Ascending aorta (tissue), 2 donors: Measurements from ENCODE around the gene RNF4. TPM values are rescaled to one million over a fixed set of nuclear protein-coding genes. Genes with fewer than 3 reads are reported as not detected.

ENCODE experiments used
- DNase-seq, 2 donors: peaks; one replicate each; pipeline ENCODE4 v3.0.0-alpha.2; 2019; ENCODE audit warnings: low spot score in 2 of 2
- H3K27ac ChIP-seq, 2 donors: fragments of 200-600 bp; sonication (generic); one replicate each; pipeline ENCODE4 v1.5.1; 2016 to 2017; ENCODE audit warnings: mild to moderate bottlenecking in 1 of 2
- H3K27me3 ChIP-seq: fragments of 200-600 bp; sonication (generic); one replicate; pipeline ENCODE4 v1.5.1; 2017
- H3K36me3 ChIP-seq, 2 donors: fragments of 200-600 bp; sonication (generic); one replicate each; pipeline ENCODE4 v1.5.1; 2016
- H3K4me1 ChIP-seq, 2 donors: fragments of 200-600 bp; sonication (generic); one replicate each; pipeline ENCODE4 v1.5.1; 2016 to 2017; ENCODE audit warnings: mild to moderate bottlenecking in 1 of 2
- H3K4me3 ChIP-seq, 2 donors: fragments of 200-600 bp; sonication (generic); one replicate each; pipeline ENCODE4 v1.5.1; 2016 to 2017; ENCODE audit warnings: mild to moderate bottlenecking in 1 of 2
- H3K9me3 ChIP-seq, 2 donors: fragments of 200-600 bp; sonication (generic); one replicate each; pipeline ENCODE4 v1.5.1; 2016
- intact Hi-C: fragments of 100-400 bp; cut with DNase I; formaldehyde crosslinking; loops from one replicate; pipeline ENCODE4 v1.15.1; 2023
- total RNA-seq: library from RNA; depleted of rRNA; stranded (reverse); fragments of >200 nt; gene quantifications from one replicate; pipeline ENCODE4 v1.1.0, GENCODE V29; 2016
- TF ChIP-seq, protein P1 (sequence below), 3 experiments: fragments of 200-600 bp in 2 of 3; fragments of 450-650 bp in 1 of 3; sonication (generic) in 2 of 3; IDR thresholded peaks; one replicate each; pipeline ENCODE4 v1.5.1; 2016 to 2019; ENCODE audit warnings: antibody characterized with exemption in 3 of 3, mild to moderate bottlenecking in 1 of 3, moderate library complexity in 1 of 3

RNF4 gene
- total RNA-seq, 1 donor from 2014 or later: 19.3 TPM

DNA sequence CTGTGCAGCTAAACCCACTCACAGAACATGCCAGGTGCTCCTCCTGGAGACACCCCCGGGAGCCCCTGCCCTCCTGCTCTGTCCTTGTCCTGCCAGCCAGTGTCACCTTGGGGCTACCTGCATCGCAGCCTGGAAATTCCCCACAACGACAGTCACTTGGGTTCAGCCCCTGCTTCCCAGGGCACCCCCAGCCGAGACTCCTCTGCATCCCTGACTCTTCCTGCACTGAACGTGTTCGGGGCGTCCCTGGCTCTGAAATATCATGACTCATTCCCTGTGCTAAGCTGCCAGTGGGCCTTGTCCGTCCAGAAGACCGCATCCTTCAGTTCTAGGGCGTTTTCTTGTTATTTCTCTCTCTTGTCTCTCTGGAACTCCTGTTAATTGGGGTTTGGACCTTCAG lies 44.3 kb upstream of the RNF4 start:
- Histone ChIP-seq H3K9me3 (no peaks in the 10 kb centered on the region), H3K4me3 (no peak overlapping the region), H3K36me3 (no peaks in the 10 kb centered on the region), H3K27me3 (no peaks in the 10 kb centered on the region), H3K4me1 (no peaks in the 10 kb centered on the region), H3K27ac (no peak overlapping the region)
- TF ChIP-seq, protein P1, sequence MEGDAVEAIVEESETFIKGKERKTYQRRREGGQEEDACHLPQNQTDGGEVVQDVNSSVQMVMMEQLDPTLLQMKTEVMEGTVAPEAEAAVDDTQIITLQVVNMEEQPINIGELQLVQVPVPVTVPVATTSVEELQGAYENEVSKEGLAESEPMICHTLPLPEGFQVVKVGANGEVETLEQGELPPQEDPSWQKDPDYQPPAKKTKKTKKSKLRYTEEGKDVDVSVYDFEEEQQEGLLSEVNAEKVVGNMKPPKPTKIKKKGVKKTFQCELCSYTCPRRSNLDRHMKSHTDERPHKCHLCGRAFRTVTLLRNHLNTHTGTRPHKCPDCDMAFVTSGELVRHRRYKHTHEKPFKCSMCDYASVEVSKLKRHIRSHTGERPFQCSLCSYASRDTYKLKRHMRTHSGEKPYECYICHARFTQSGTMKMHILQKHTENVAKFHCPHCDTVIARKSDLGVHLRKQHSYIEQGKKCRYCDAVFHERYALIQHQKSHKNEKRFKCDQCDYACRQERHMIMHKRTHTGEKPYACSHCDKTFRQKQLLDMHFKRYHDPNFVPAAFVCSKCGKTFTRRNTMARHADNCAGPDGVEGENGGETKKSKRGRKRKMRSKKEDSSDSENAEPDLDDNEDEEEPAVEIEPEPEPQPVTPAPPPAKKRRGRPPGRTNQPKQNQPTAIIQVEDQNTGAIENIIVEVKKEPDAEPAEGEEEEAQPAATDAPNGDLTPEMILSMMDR (IDR thresholded peaks at IDR 0.05): no peak
- intact Hi-C loops: no loop called here
- DNase-seq: no peak

DNA sequence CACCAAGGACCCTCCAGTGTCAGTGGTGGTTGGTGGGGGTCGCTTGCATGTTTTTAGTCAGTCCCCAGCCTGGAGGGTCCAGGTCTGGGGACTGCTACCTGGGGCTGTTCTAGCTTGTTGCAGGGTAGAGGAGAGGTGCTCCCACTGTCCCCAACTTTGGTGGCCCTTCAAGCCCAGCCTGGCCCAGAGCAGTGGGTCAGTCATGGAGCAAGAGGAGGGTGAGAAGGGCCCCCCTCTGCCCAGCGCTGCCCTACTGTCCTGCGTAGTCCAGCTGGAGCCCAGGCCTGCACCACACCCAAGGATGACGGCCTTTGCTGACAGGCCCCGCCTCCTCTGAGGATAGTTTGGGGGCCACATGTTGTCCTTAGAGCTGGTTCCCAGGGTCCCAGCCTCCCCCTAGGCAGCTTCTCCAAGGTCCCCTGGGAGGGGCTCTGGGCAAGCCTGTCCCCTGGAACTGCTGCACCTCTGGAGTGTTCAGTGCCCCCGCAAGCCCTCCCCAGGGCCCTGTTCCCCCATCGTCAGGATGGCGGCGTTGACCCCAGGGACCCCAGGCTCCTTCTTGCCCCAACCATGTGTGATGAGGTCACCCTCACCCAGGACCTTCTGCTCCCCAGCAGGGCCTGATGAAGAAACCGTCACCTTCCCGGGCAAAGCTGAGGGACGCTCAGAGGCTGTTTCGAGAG lies 43.4 kb upstream of the RNF4 start:
- DNase-seq: no peak
- TF ChIP-seq, protein P1 (IDR thresholded peaks at IDR 0.05): no peak
- Histone ChIP-seq H3K27ac (no peak overlapping the region), H3K9me3 (no peaks in the 10 kb centered on the region), H3K27me3 (no peaks in the 10 kb centered on the region), H3K4me1 (no peaks in the 10 kb centered on the region), H3K36me3 (no peaks in the 10 kb centered on the region), H3K4me3 (no peak overlapping the region)
- intact Hi-C loops: no loop called here

DNA sequence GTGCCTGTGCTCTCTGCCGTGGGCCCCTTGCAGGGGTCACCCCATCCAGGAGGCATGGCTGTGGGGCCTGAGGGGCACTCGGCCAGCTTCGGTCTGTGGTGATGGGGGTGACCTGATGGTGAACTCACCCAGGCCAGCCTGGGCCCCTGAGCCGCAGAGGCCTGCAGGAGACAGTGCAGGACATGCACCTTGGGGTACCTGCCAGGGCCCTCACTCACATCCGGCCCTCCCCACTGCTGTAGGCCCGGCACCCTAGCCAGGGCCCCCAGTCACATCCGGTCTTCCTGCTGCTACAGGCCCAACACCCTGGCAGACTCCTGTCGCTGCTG lies 42.9 kb upstream of the RNF4 start:
- H3K36me3 ChIP-seq: no peaks in the 10 kb centered on the region
- TF ChIP-seq, protein P1 (IDR thresholded peaks at IDR 0.05): no peak
- DNase-seq: no peak
- H3K4me3 ChIP-seq: no peak overlapping the region
- no peaks in the 10 kb centered on the region for H3K4me1 ChIP-seq
- no peaks in the 10 kb centered on the region for H3K27me3 ChIP-seq
- H3K27ac ChIP-seq: no peak overlapping the region
- intact Hi-C loops: no loop called here
- H3K9me3 ChIP-seq: no peaks in the 10 kb centered on the region

DNA sequence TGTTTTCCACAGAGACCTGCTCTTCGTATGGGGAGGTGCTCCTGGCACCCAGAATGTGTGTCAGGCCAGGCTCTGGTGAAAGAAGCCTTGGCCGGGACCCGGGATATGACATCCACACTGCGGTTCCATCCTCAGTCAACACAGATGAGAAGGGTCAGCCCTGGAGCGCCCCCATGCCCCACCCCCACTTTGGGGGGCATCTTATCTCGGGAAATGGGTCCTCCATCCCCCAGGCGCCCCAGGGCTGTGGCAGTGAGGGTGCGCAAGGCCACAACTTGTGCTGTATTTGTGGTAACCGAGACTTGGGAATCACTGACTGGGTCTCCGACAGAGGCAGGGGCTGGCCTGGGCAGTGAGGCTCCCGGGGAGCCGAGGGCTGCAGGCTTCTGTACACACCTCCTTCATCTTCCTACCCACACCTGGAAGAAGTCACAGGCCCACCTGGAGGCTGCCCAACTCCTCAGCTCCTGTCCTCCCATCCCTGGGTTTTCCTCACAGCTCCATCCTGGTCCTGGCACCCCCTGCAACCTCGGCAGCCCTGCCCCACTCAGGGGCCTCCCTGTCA lies 42.1 kb upstream of the RNF4 start:
- DNase-seq: no peak
- Histone ChIP-seq H3K27ac (no peak overlapping the region), H3K4me3 (no peak overlapping the region), H3K27me3 (no peaks in the 10 kb centered on the region), H3K36me3 (no peaks in the 10 kb centered on the region), H3K9me3 (no peaks in the 10 kb centered on the region), H3K4me1 (no peaks in the 10 kb centered on the region)
- TF ChIP-seq, protein P1 (IDR thresholded peaks at IDR 0.05): no peak
- intact Hi-C loops: no loop called here

DNA sequence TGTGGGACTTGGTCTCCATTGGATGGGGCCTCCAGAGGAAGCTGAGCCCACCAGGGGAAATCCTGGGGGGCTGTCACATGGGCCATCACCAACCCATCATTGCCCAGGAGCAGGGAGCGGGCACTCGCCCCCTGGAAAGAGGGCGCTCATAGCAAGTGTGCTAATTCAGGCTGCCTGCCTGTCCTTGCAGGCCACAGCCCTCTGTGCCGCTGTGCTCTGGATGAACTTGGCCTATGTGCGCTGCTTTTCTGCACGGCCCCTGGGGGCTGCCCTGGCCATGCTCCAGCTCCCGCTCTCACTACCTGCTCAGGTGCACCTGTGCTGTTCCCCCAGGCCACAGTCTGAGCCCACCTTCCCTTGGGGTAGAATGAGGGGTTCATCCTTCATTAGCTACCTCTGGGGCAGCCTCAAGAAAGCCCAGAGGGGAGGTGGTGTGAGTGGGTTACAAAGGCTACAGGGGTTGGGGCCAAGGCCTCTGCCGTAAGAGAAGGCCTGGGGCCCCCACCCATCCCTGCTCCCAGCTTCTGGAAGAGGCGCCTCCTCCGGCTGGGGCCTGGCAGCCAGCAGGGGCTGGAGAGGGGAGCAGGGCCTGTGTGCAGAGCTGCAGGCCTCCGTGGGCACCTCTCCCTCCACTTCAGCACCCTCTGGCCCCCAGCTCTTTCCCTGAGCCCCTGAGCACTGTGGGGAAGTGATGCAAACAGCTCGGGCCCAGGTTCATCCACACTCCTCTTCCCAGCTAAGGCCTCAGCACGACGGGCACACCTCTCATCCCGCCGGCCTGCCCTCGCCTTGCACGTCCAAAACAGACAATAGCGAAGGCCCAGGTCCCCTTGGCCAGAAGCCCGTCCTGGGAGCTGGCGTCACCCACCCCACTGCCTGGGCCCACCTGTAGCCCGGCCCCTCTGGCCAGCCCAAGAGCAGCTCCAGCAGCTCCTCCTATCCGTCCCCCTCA lies 41.2 kb upstream of the RNF4 start:
- Histone ChIP-seq H3K9me3 (no peaks in the 10 kb centered on the region), H3K4me3 (no peak overlapping the region), H3K36me3 (no peaks in the 10 kb centered on the region), H3K4me1 (no peaks in the 10 kb centered on the region), H3K27ac (no peak overlapping the region), H3K27me3 (no peaks in the 10 kb centered on the region)
- TF ChIP-seq, protein P1 (IDR thresholded peaks at IDR 0.05): no peak
- DNase-seq: no peak
- intact Hi-C loops: no loop called here
